ENCODE results near the gene OLFML3. TPM values are rescaled to one million over a fixed set of nuclear protein-coding genes. Genes with fewer than 3 reads are reported as not detected.

Gene OLFML3
- total RNA-seq, 1 experiment from 2014 or later = 171 TPM

GRCh38 chr1:113963281-113963906, 15.9 kb upstream of the OLFML3 start:
- Histone ChIP-seq H2BK12ac (ENCODE audit: insufficient read length, low read depth, low read length) (no peak overlapping the region), H3K23me2 (ENCODE audit: insufficient read length, low read depth, low read length, poor library complexity, severe bottlenecking) (no peaks in the 10 kb centered on the region), H2AFZ (ENCODE audit: low read length) (no peak overlapping the region), H2BK15ac (ENCODE audit: low read depth, low read length) (no peak overlapping the region), H3K14ac (ENCODE audit: insufficient read depth, low read length) (no peak overlapping the region), H3K4ac (ENCODE audit: low read depth, low read length) (no peak overlapping the region), H2AK5ac (ENCODE audit: insufficient read length, low read length) (no peak overlapping the region), H3K27me3 (ENCODE audit: insufficient read depth, low read length) (no peaks in the 10 kb centered on the region), H4K8ac (replicated peaks; ENCODE audit: insufficient read length, low read depth, low read length) (no peak overlapping the region), H3K79me1 (ENCODE audit: insufficient read depth, low read depth, low read length, poor library complexity, severe bottlenecking) (no peaks in the 10 kb centered on the region), H3K4me1 (ENCODE audit: insufficient read depth, low read length) (no peaks in the 10 kb centered on the region), H3K4me2 (ENCODE audit: insufficient read depth, insufficient read length, low read length) (no peak overlapping the region), H3K9me3 (ENCODE audit: control insufficient read depth, low read depth, low read length) (no peaks in the 10 kb centered on the region), H3K79me2 (ENCODE audit: insufficient read depth, low read length) (no peaks in the 10 kb centered on the region), H2BK20ac (ENCODE audit: low read depth, low read length, poor library complexity, severe bottlenecking) (no peak overlapping the region), H2BK120ac (ENCODE audit: low read depth, low read length, poor library complexity, severe bottlenecking) (no peak overlapping the region), H3K9ac (ENCODE audit: extremely low read depth, insufficient read length, low read length) (no peak overlapping the region), H3T11ph (ENCODE audit: low read length) (no peak overlapping the region), H3K23ac (ENCODE audit: insufficient read length, low read depth, low read length) (no peak overlapping the region), H4K5ac (ENCODE audit: insufficient read length, low read depth, low read length) (no peak overlapping the region), H2BK5ac (ENCODE audit: insufficient read length, low read length) (no peak overlapping the region), H3K18ac (ENCODE audit: insufficient read length, low read depth, low read length) (no peak overlapping the region), H4K91ac (ENCODE audit: insufficient read length, low read depth, low read length) (no peak overlapping the region), H4K20me1 (ENCODE audit: control insufficient read depth, insufficient read depth, insufficient read length) (no peaks in the 10 kb centered on the region), H3K27ac (ENCODE audit: insufficient read length, low read depth, low read length) (no peak overlapping the region), H3K56ac (ENCODE audit: insufficient read length, low read depth, low read length) (no peak overlapping the region)
- no peak for DNase-seq
- WGBS (ENCODE audit: extremely low coverage, insufficient read length, low lambda C conversion rate) = no CpG with 5 or more reads among the region's 12 CpGs
- H3K4me3 Mint-ChIP-seq = no peak overlapping the region
- H3K36me3 Mint-ChIP-seq (ENCODE audit: insufficient read depth in 1 of 3, low read depth in 3 of 3) = peaks cover 31 to 71% (median 54%) of the 10 kb centered on the region in 3 experiments; a peak in 6 of 7 replicates
- H3K27ac Mint-ChIP-seq = peak overlapping the region in 2 of 3 experiments; percentile 2 to 90; a peak in 5 of 7 replicates
- no peaks in the 10 kb centered on the region for H3K9me3 Mint-ChIP-seq
- H3K27me3 Mint-ChIP-seq (ENCODE audit: low read depth) = no peaks in the 10 kb centered on the region
- TF ChIP-seq CTCF (conservative IDR thresholded peaks at IDR 0.05) = peak; percentile 26; the same call in 1 of the 3 replicates
- peaks cover 9 to 16% of the 10 kb centered on the region in 2 experiments for H3K4me1 Mint-ChIP-seq

All from H9 (cell line).